Gastrocnemius medialis (tissue), 4 donors: ENCODE measurements around the gene C2orf49. TPM values are rescaled to one million over a fixed set of nuclear protein-coding genes. Genes with fewer than 3 reads are reported as not detected.

Experiments
- ATAC-seq, 2 donors: fragments of 150-250 bp; one replicate each; pipeline ENCODE4 v1.9.1; 2016
- DNase-seq, 2 donors: peaks; one replicate each; pipeline ENCODE4 v3.0.0-alpha.2; 2019
- H3K27ac ChIP-seq, 4 donors: fragments of 200-600 bp; sonication (generic); 1 replicate in 1 of 4; 2 replicates in 3 of 4; pipeline ENCODE4 v1.5.1; 2016 to 2018; ENCODE audit warnings: mild to moderate bottlenecking in 2 of 4, moderate library complexity in 1 of 4
- H3K27me3 ChIP-seq, 3 donors: fragments of 200-600 bp; sonication (generic) in 2 of 3; 1 replicate in 1 of 3; 2 replicates in 2 of 3; pipeline versions ENCODE4 v1.5.1 to v1.6.0; 2016 to 2019; ENCODE audit warnings: mild to moderate bottlenecking in 1 of 3, moderate library complexity in 1 of 3
- H3K36me3 ChIP-seq, 2 donors: fragments of 200-600 bp; sonication (generic) in 1 of 2; one replicate each; pipeline ENCODE4 v1.5.1; 2017 to 2018
- H3K4me1 ChIP-seq, 2 donors: fragments of 200-600 bp; sonication (generic) in 1 of 2; one replicate each; pipeline ENCODE4 v1.5.1; 2016 to 2017; ENCODE audit warnings: mild to moderate bottlenecking in 2 of 2
- H3K4me3 ChIP-seq, 4 donors: fragments of 200-600 bp; sonication (generic) in 3 of 4; 1 replicate in 1 of 4; 2 replicates in 3 of 4; pipeline ENCODE4 v1.5.1; 2016 to 2019; ENCODE audit warnings: mild to moderate bottlenecking in 2 of 4
- H3K9me3 ChIP-seq, 3 donors: fragments of 200-600 bp; sonication (generic) in 2 of 3; 1 replicate in 1 of 3; 2 replicates in 2 of 3; pipeline ENCODE4 v1.5.1; 2016 to 2019
- CTCF ChIP-seq, 5 experiments: fragments of 450-650 bp in 3 of 5; fragments of 200-600 bp in 2 of 5; sonication (generic) in 2 of 5; IDR thresholded peaks in 4 of 5; conservative IDR thresholded peaks in 1 of 5; 1 replicate in 4 of 5; 2 replicates in 1 of 5; pipeline ENCODE4 v1.5.1; 2016 to 2019; ENCODE audit warnings: antibody characterized with exemption in 5 of 5, mild to moderate bottlenecking in 3 of 5, moderate library complexity in 3 of 5
- POLR2A ChIP-seq, 2 donors: fragments of 450-650 bp; IDR thresholded peaks; one replicate each; pipeline ENCODE4 v1.6.1; 2017; ENCODE audit warnings: antibody characterized with exemption in 2 of 2, mild to moderate bottlenecking in 2 of 2, moderate library complexity in 2 of 2
- in situ Hi-C, 4 donors: fragments of 200-750 bp; cut with MboI; loops; one replicate each; pipeline versions ENCODE4 v1.15.0 to v1.8.0; 2017; ENCODE audit warnings: low sequenced_read_pairs in 4 of 4
- intact Hi-C: fragments of 100-400 bp; cut with DNase I; formaldehyde crosslinking; loops from one replicate; pipeline ENCODE4 v1.15.1; 2023; ENCODE audit warnings: low total_unique reads
- total RNA-seq, 4 donors: library from RNA; depleted of rRNA; stranded (reverse); fragments of >200 nt; gene quantifications; one replicate each; pipeline versions ENCODE4 v1.1.0 to v1.2.3, GENCODE V29; 2016

C2orf49 gene
- total RNA-seq, 4 donors from 2014 or later, result 12.8 to 26.7 (median 18.6) TPM

- intact Hi-C loops (no loop called here), in situ Hi-C loops (loop anchor here in 1 of 4 donors (5.0 kb wide), 1 partner anchor 152 kb away; no protein-coding TSS in a partner anchor)
- H3K36me3 ChIP-seq, result peaks cover 0 to 40% of the 10 kb centered on the region in 2 donors
- ATAC-seq (no peak), DNase-seq (no peak)
- no peak overlapping the region for H3K27ac ChIP-seq
- no peak for TF ChIP-seq CTCF (IDR thresholded peaks at IDR 0.05 in 4 of 5, conservative IDR thresholded peaks at IDR 0.05 in 1 of 5)
- TF ChIP-seq POLR2A (IDR thresholded peaks at IDR 0.05), result no peak
- H3K27me3 ChIP-seq, result no peaks in the 10 kb centered on the region
- H3K9me3 ChIP-seq, result no peaks in the 10 kb centered on the region
- peaks cover 7 to 15% of the 10 kb centered on the region in 2 donors for H3K4me1 ChIP-seq
- no peak overlapping the region for H3K4me3 ChIP-seq
Measured at GRCh38 chr2:105365206-105365605, 27.9 kb downstream of the C2orf49 start.

DNA sequence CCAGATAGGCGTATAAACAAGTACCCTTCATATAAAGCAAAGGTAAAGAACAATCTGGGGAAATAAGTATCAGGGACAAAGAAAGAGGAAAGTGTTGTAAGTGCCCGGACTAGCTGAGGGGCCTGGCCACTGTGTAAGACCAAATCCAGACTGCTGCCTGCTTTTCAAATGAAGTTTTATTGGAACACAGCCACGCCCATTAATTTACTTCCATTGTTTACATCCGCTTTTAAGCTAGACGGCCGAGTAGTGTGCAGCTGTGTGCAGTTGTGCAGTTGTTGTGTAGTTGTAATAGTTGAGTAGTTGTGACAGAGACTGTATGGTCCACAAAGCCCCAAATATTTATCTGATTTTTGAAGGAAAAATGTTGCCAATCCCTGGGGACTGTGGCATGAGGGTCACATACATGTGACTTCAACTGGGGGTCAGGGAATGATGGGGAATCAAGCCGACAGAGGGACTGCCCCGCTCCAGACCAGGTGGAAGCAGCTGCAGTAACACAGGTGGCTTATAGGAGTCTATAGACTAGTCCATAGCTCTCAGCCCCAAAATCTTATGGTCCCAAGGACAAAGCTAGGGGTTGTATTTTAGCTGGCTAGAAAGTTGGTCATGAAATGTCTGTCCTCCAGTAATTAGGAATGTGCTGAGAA, 31.5 kb downstream of the C2orf49 start:
- intact Hi-C loops (loop anchor here (1.0 kb wide), 1 partner anchor 152 kb away; no protein-coding TSS in a partner anchor), in situ Hi-C loops (loop anchor here in 1 of 4 donors (5.0 kb wide), 1 partner anchor 148 kb away; no protein-coding TSS in a partner anchor)
- Histone ChIP-seq H3K27me3 (no peaks in the 10 kb centered on the region), H3K9me3 (no peaks in the 10 kb centered on the region), H3K27ac (no peak overlapping the region), H3K36me3 (peaks cover 0 to 20% of the 10 kb centered on the region in 2 donors), H3K4me3 (no peak overlapping the region), H3K4me1 (peaks cover 26 to 32% of the 10 kb centered on the region in 2 donors)
- TF ChIP-seq CTCF (IDR thresholded peaks at IDR 0.05 in 4 of 5, conservative IDR thresholded peaks at IDR 0.05 in 1 of 5) (no peak), POLR2A (IDR thresholded peaks at IDR 0.05) (no peak)
- ATAC-seq (no peak), DNase-seq (no peak)

DNA sequence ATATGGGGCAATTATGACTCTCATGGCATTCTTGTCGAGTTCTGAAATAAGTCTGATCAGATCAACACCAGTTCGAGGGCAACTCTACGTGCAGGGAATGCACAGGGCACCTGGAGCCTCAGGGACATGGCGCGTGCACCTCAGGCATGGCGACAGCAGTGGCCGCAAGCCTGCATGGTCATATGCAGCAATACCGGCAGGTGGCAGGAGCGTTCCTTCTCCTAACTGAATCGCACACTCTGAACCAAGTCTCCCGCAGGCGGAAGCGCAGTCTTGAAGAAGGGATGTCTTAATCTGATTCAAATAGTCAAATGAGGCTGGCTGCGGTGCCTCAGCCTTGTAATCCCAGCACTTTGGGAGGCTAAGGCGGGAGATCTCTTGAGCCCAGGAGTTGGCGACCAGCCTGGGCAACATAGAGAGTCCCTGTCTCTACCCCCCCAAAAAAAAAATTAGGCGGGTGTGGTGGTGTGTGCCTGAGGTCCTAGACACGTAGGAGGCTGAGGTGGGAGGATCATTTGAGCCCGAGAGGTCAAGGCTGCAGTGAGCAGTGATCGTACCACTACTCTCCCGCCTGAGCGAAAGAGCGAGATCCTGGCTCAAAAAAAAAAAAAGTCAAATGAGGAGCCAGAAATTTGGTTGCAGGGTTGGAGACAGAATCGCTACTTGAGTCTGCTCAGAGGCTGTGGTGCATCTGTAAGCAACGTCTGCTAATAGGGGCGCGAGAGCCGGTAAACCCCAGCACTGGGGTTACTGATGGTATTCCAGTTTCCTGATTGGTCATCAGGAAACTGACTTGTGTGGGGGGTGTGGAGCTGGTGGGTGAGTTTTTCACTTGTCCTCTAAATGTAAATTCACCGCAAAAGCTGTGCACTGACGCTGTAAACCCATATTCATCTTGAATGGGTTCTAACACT, 32.7 kb downstream of the C2orf49 start:
- in situ Hi-C loops (loop anchor here (5.0 kb wide), 1 partner anchor 147 kb away; no protein-coding TSS in a partner anchor), intact Hi-C loops (loop anchor here (1.0 to 5.0 kb wide), 2 partner anchors 87 to 151 kb away; no protein-coding TSS in a partner anchor)
- Histone ChIP-seq H3K4me3 (no peak overlapping the region), H3K4me1 (peaks cover 37 to 44% of the 10 kb centered on the region in 2 donors), H3K36me3 (peaks cover 0 to 20% of the 10 kb centered on the region in 2 donors), H3K9me3 (no peaks in the 10 kb centered on the region), H3K27ac (peak overlapping the region in 2 of 4 donors; percentile 22 to 48), H3K27me3 (no peaks in the 10 kb centered on the region)
- DNase-seq (peak; percentile 73 to 82), ATAC-seq (peak; percentile 70 to 73)
- peak; percentile 92 to 95 (median 93) for TF ChIP-seq CTCF (IDR thresholded peaks at IDR 0.05 in 4 of 5, conservative IDR thresholded peaks at IDR 0.05 in 1 of 5)
- no peak for TF ChIP-seq POLR2A (IDR thresholded peaks at IDR 0.05)

- Histone ChIP-seq H3K9me3 (no peaks in the 10 kb centered on the region), H3K4me1 (peaks cover 46 to 54% of the 10 kb centered on the region in 2 donors), H3K4me3 (no peak overlapping the region), H3K36me3 (peaks cover 0 to 20% of the 10 kb centered on the region in 2 donors), H3K27ac (peak overlapping the region in 1 of 4 donors; percentile 72), H3K27me3 (no peaks in the 10 kb centered on the region)
- in situ Hi-C loops, result loop anchor here in 3 of 4 donors (5.0 kb wide), 1 partner anchor 146 kb away; no protein-coding TSS in a partner anchor
- intact Hi-C loops, result loop anchor here (5.0 kb wide), 1 partner anchor 86 kb away; no protein-coding TSS in a partner anchor
- no peak for TF ChIP-seq CTCF (IDR thresholded peaks at IDR 0.05 in 4 of 5, conservative IDR thresholded peaks at IDR 0.05 in 1 of 5)
- TF ChIP-seq POLR2A (IDR thresholded peaks at IDR 0.05), result no peak
- DNase-seq, result no peak
- no peak for ATAC-seq
Measured at GRCh38 chr2:105371156-105371555, 33.8 kb downstream of the C2orf49 start.
